K562 (cell line): ENCODE data around the gene AMMECR1. TPM values are rescaled to one million over a fixed set of nuclear protein-coding genes. Genes with fewer than 3 reads are reported as not detected.
A peak's percentile ranks its signal among the peaks of the same experiment; 100 is the strongest.

Experiments used
- CTBP1 ChIP-seq: fragments of 450-650 bp; IDR thresholded peaks from 2 replicates; pipeline ENCODE4 v1.6.1; 2016; ENCODE audit warnings: borderline replicate concordance
- REST ChIP-seq, 2 experiments: fragments of 450-650 bp; formaldehyde crosslinking in 1 of 2; IDR thresholded peaks; 2 replicates each; pipeline versions ENCODE4 v1.4.0 to v1.6.1; 2014 to 2020; ENCODE audit warnings: mild to moderate bottlenecking in 2 of 2, borderline replicate concordance in 1 of 2, low read depth in 1 of 2
- polyA plus RNA-seq, 8 experiments: library from polyadenylated mRNA; depleted of rRNA in 4 of 8; stranded (reverse) in 5 of 8; unstranded in 3 of 8; fragments of >200 nt; fragmentation: Nextera tagmentation in 2 of 8; fragmentation: Illumina TruSeq in 1 of 8; extraction: Ambion mirVana in 2 of 8; extraction: Trizol in 1 of 8; gene quantifications; 2 replicates each; pipeline versions ENCODE4 v1.2.1 to v1.2.3, GENCODE V29; 2011 to 2014; ENCODE audit warnings: inconsistent platforms in 1 of 8, missing spikeins in 1 of 8
- total RNA-seq, 7 experiments: library from RNA; depleted of rRNA in 6 of 7; stranded (reverse); fragments of >200 nt in 6 of 7; fragmentation: Illumina TruSeq in 2 of 7; extraction: Trizol in 2 of 7; gene quantifications; 2 replicates each; pipeline versions ENCODE4 v1.2.1 to v1.2.3, GENCODE V29; 2011 to 2021; ENCODE audit warnings: low replicate concordance in 1 of 7

The AMMECR1 gene
- total and polyA plus RNA-seq, 9 of the 15 experiments (the other 6 are each of a cell fraction or from before 2014, with no cell fraction given), result 13.9 to 36.7 (median 23.6) TPM

- TF ChIP-seq REST (IDR thresholded peaks at IDR 0.05; ENCODE audit: borderline replicate concordance) (peak; percentile 51; the same call in 1 of the 2 replicates), REST (CRISPR knock-in tag; IDR thresholded peaks at IDR 0.05; ENCODE audit: low read depth) (no peak), CTBP1 (peak; percentile 38; the same call in 1 of the 2 replicates)
- TF ChIP-seq, all 486 proteins: peak for 13
Measured at GRCh38 chrX:110167952-110168451, 149.9 kb downstream of the AMMECR1 start (continued).
